ENCODE measurements around the gene EXD3. TPM values are rescaled to one million over a fixed set of nuclear protein-coding genes. Genes with fewer than 3 reads are reported as not detected.
A peak's percentile ranks its signal among the peaks of the same experiment; 100 is the strongest.

EXD3 gene
- total RNA-seq, 3 donors from 2014 or later, result 7.7 to 28.7 (median 20.6) TPM

DNA sequence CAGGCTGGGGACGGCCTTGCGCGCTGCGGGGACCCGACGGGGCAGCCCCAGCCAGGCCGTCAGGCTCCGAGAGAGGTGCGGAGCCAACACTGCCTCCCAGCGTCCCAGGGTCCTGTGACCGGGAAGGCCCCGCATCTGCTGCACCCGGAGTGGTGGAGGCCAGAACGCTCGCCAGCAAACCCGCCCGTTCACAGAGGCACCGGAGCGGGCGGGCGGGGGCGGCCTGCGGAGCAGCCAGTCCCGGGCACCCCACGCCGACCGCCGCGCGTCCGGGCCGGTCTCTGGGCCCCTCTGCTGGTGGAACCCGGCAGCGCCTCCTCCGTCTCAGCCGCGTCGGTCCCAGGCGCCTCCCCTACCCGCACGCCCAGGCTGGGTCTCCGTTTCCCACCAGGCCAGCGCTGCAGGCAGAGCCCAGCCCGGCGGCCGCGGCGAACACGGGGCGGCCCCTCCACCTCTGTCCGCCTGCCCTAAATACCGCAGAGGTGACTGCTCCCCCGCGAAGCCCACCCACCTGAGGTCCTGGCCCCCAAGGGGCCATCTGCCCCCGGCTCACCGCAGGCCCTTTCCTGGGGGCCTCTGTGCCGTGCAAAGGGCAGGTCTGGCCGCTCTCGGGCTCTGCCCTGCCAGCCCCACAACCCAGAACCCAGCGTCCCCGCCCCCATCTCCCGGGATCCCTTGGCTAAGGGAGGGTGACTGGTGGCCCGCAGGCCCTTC lies 15.9 kb downstream of the EXD3 start:
- H3K9me3 ChIP-seq, result no peaks in the 10 kb centered on the region
- TF ChIP-seq, protein P1, sequence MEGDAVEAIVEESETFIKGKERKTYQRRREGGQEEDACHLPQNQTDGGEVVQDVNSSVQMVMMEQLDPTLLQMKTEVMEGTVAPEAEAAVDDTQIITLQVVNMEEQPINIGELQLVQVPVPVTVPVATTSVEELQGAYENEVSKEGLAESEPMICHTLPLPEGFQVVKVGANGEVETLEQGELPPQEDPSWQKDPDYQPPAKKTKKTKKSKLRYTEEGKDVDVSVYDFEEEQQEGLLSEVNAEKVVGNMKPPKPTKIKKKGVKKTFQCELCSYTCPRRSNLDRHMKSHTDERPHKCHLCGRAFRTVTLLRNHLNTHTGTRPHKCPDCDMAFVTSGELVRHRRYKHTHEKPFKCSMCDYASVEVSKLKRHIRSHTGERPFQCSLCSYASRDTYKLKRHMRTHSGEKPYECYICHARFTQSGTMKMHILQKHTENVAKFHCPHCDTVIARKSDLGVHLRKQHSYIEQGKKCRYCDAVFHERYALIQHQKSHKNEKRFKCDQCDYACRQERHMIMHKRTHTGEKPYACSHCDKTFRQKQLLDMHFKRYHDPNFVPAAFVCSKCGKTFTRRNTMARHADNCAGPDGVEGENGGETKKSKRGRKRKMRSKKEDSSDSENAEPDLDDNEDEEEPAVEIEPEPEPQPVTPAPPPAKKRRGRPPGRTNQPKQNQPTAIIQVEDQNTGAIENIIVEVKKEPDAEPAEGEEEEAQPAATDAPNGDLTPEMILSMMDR (IDR thresholded peaks at IDR 0.05), result peak; percentile 31 to 75 (median 45)
- no peak for TF ChIP-seq POLR2A (IDR thresholded peaks at IDR 0.05)
- no peak for TF ChIP-seq POLR2AphosphoS5 (IDR thresholded peaks at IDR 0.05)
- no peaks in the 10 kb centered on the region for H3K36me3 ChIP-seq
- peak overlapping the region; percentile 38 to 70 (median 47) for H3K4me3 ChIP-seq
- H3K27ac ChIP-seq, result peak overlapping the region; percentile 7 to 42
- no peaks in the 10 kb centered on the region for H3K27me3 ChIP-seq
- peaks cover 11 to 16% of the 10 kb centered on the region in 2 donors for H3K4me1 ChIP-seq
- intact Hi-C loops (cut with DNase I; ENCODE audit: low total_unique reads), result no loop called here
- no peak for DNase-seq (ENCODE audit: low spot score in 2 of 2)

- Histone ChIP-seq H3K9me3 (no peaks in the 10 kb centered on the region), H3K36me3 (no peaks in the 10 kb centered on the region), H3K27me3 (no peaks in the 10 kb centered on the region), H3K27ac (peak overlapping the region in 1 of 2 donors; percentile 7), H3K4me3 (peak overlapping the region; percentile 38 to 70 (median 47)), H3K4me1 (peaks cover 9 to 12% of the 10 kb centered on the region in 2 donors)
- no peak for DNase-seq (ENCODE audit: low spot score in 2 of 2)
- intact Hi-C loops (cut with DNase I; ENCODE audit: low total_unique reads), result no loop called here
- TF ChIP-seq POLR2AphosphoS5 (IDR thresholded peaks at IDR 0.05), result no peak
- TF ChIP-seq POLR2A (IDR thresholded peaks at IDR 0.05), result no peak
- TF ChIP-seq, protein P1 (IDR thresholded peaks at IDR 0.05), result no peak
These were observed 16.7 kb downstream of the EXD3 start for GRCh38 chr9:137406085-137406760.

GRCh38 chr9:137405677-137406081 lies 17.3 kb downstream of the EXD3 start:
- Histone ChIP-seq H3K4me3 (no peak overlapping the region), H3K27ac (no peak overlapping the region), H3K27me3 (no peaks in the 10 kb centered on the region), H3K9me3 (no peaks in the 10 kb centered on the region), H3K4me1 (peaks cover 9 to 12% of the 10 kb centered on the region in 2 donors), H3K36me3 (no peaks in the 10 kb centered on the region)
- intact Hi-C loops (cut with DNase I; ENCODE audit: low total_unique reads), result no loop called here
- no peak for DNase-seq (ENCODE audit: low spot score in 2 of 2)
- TF ChIP-seq, protein P1 (IDR thresholded peaks at IDR 0.05), result no peak
- TF ChIP-seq POLR2AphosphoS5 (IDR thresholded peaks at IDR 0.05), result no peak
- TF ChIP-seq POLR2A (IDR thresholded peaks at IDR 0.05), result no peak

DNA sequence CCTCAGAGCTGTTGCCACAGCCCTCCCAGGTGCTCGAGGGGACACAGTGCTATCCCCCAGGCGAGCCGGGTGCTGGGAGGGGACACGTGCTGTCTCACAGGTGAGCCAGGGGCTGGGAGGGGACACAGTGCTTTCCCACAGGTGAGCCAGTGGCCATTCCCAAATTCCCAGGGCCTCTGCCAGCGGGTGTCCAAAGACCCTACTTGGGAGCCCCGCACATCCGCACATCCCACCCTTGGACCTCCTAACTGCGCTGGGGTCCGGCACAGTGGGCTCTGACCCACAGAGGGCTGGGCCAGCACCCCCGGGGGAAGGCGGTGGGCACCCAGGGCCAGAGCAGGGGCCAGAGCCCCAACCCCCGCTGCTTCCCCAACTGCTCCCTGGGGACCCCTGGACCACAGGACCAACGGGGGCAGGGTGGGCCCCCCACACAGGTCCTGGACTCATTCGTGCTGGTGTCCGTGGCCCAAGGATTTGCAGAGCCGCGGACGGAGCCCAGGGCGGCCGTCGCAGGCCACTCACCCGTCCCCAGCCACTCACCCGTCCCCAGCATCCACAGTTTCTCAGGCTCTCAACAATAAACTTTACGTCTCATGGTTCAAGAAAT lies 17.9 kb downstream of the EXD3 start:
- Histone ChIP-seq H3K27me3 (no peaks in the 10 kb centered on the region), H3K36me3 (no peaks in the 10 kb centered on the region), H3K4me1 (peaks cover 9 to 12% of the 10 kb centered on the region in 2 donors), H3K4me3 (no peak overlapping the region), H3K9me3 (no peaks in the 10 kb centered on the region), H3K27ac (no peak overlapping the region)
- TF ChIP-seq POLR2A (IDR thresholded peaks at IDR 0.05) (no peak), POLR2AphosphoS5 (IDR thresholded peaks at IDR 0.05) (no peak)
- TF ChIP-seq, protein P1 (IDR thresholded peaks at IDR 0.05), result no peak
- intact Hi-C loops (cut with DNase I; ENCODE audit: low total_unique reads), result no loop called here
- DNase-seq (ENCODE audit: low spot score in 2 of 2), result no peak

GRCh38 chr9:137403269-137403668 lies 19.7 kb downstream of the EXD3 start:
- H3K4me3 ChIP-seq, result no peak overlapping the region

More at GRCh38 chr9:137403269-137403668, 19.7 kb downstream of the EXD3 start:
- no peak for DNase-seq (ENCODE audit: low spot score in 2 of 2)
- Histone ChIP-seq H3K9me3 (no peaks in the 10 kb centered on the region), H3K36me3 (no peaks in the 10 kb centered on the region), H3K4me1 (peaks cover 9 to 12% of the 10 kb centered on the region in 2 donors), H3K27ac (no peak overlapping the region), H3K27me3 (no peaks in the 10 kb centered on the region)
- intact Hi-C loops (cut with DNase I; ENCODE audit: low total_unique reads), result no loop called here
- TF ChIP-seq, protein P1 (IDR thresholded peaks at IDR 0.05), result no peak
- TF ChIP-seq POLR2A (IDR thresholded peaks at IDR 0.05) (no peak), POLR2AphosphoS5 (IDR thresholded peaks at IDR 0.05) (no peak)

All from breast epithelium (tissue), 4 donors.